CD4-positive, alpha-beta T cell (primary cell): ENCODE results near the gene AP4M1. TPM values are rescaled to one million over a fixed set of nuclear protein-coding genes. Genes with fewer than 3 reads are reported as not detected.

Source experiments
- ATAC-seq: fragments of 200-7000 bp; cut with Tn5 transposase; one replicate; pipeline ENCODE4 v1.10.0; 2022; ENCODE audit warnings: mild to moderate bottlenecking; ENCODE audit not compliant: poor library complexity
- CTCF ChIA-PET: fragments of 350-600 bp; sonication (Branson Sonifier 250); formaldehyde crosslinking; loops from one replicate; lab custom pipeline; 2021; ENCODE audit warnings: antibody characterized with exemption, inconsistent platforms; lab: Charles Lee
- POLR2A ChIA-PET: fragments of 350-600 bp; sonication (Branson Sonifier 250); formaldehyde crosslinking; loops from one replicate; lab custom pipeline; 2021; ENCODE audit warnings: antibody characterized with exemption, inconsistent platforms; lab: Charles Lee
- DNase-seq, 14 experiments: peaks; one replicate each; pipeline ENCODE4 v3.0.0-alpha.2; 2013 to 2020; ENCODE audit warnings: mixed read lengths in 2 of 14
- H3K27ac ChIP-seq, 2 donors: one replicate each; pipeline versions ENCODE4 v1.5.1 to v1.7.0; 2013; ENCODE audit warnings: low read length in 2 of 2, low read depth in 1 of 2, mild to moderate bottlenecking in 1 of 2
- H3K27me3 ChIP-seq, 2 experiments: 1 replicate in 1 of 2; 2 replicates in 1 of 2; pipeline versions ENCODE4 v1.6.1 to v1.7.0; 2013; ENCODE audit warnings: low read length in 2 of 2, control low read depth in 1 of 2, mild to moderate bottlenecking in 1 of 2, moderate library complexity in 1 of 2; ENCODE audit not compliant: insufficient read depth in 2 of 2, control insufficient read depth in 1 of 2
- H3K36me3 ChIP-seq: one replicate; pipeline ENCODE4 v1.6.1; 2013; ENCODE audit warnings: low read length, control low read depth; ENCODE audit not compliant: insufficient read depth
- H3K4me1 ChIP-seq: one replicate; pipeline ENCODE4 v1.6.1; 2013; ENCODE audit warnings: low read length, control low read depth; ENCODE audit not compliant: insufficient read depth
- H3K4me3 ChIP-seq: one replicate; pipeline ENCODE4 v1.5.1; 2013; ENCODE audit warnings: mild to moderate bottlenecking, low read length, moderate library complexity
- H3K9me3 ChIP-seq, 2 experiments: 1 replicate in 1 of 2; 2 replicates in 1 of 2; pipeline versions ENCODE4 v1.6.1 to v1.7.0; 2013; ENCODE audit warnings: low read length in 2 of 2, mild to moderate bottlenecking in 2 of 2, control low read depth in 1 of 2, moderate library complexity in 1 of 2; ENCODE audit not compliant: control insufficient read depth in 1 of 2, insufficient read depth in 1 of 2
- H3K27ac Mint-ChIP-seq: one replicate; pipeline ENCODE4 v1.8.0; 2020; ENCODE audit warnings: mixed read lengths
- H3K27me3 Mint-ChIP-seq: one replicate; pipeline ENCODE4 v1.8.0; 2021; ENCODE audit warnings: mixed read lengths
- H3K36me3 Mint-ChIP-seq: one replicate; pipeline ENCODE4 v1.8.0; 2021; ENCODE audit warnings: low read depth, mixed read lengths
- H3K4me1 Mint-ChIP-seq: one replicate; pipeline ENCODE4 v1.8.0; 2021; ENCODE audit warnings: low read depth, mixed read lengths
- H3K4me3 Mint-ChIP-seq: one replicate; pipeline ENCODE4 v1.8.0; 2020; ENCODE audit warnings: mild to moderate bottlenecking, mixed read lengths
- H3K9me3 Mint-ChIP-seq: one replicate; pipeline ENCODE4 v1.8.0; 2020; ENCODE audit warnings: mixed read lengths
- intact Hi-C, 2 experiments: fragments of 100-400 bp; cut with DNase I in 1 of 2; cut with micrococcal nuclease in 1 of 2; formaldehyde crosslinking; loops; one replicate each; pipeline versions ENCODE4 v1.15.1 to v1.9.0; 2023 to 2025; cut with DNase I, micrococcal nuclease
- total RNA-seq, 174 experiments: library from RNA in 2 of 174; stranded (reverse) in 2 of 174; gene quantifications; one replicate each; pipeline ENCODE4 v1.2.3 and lab custom pipeline; 2021 to 2026
- TF ChIP-seq, protein P1 (sequence below): fragments of 200-600 bp; IDR thresholded peaks from one replicate; pipeline ENCODE4 v1.8.0; 2022; ENCODE audit warnings: antibody characterized with exemption, mild to moderate bottlenecking

Gene AP4M1
- total RNA-seq, 2 experiments from 2014 or later: 2.8 to 4.0 TPM

- H3K9me3 Mint-ChIP-seq: no peaks in the 10 kb centered on the region
- Histone ChIP-seq H3K27ac (no peak overlapping the region), H3K4me3 (no peak overlapping the region), H3K36me3 (peaks cover 59% of the 10 kb centered on the region), H3K9me3 (no peaks in the 10 kb centered on the region), H3K4me1 (peaks cover 6% of the 10 kb centered on the region), H3K27me3 (no peaks in the 10 kb centered on the region)
- ATAC-seq (no peak), DNase-seq (no peak)
- intact Hi-C loops: no loop called here
- peaks cover 61% of the 10 kb centered on the region for H3K36me3 Mint-ChIP-seq
- peaks cover 5% of the 10 kb centered on the region for H3K4me1 Mint-ChIP-seq
- CTCF ChIA-PET: no interaction called here
- no peak overlapping the region for H3K4me3 Mint-ChIP-seq
- TF ChIP-seq, protein P1, sequence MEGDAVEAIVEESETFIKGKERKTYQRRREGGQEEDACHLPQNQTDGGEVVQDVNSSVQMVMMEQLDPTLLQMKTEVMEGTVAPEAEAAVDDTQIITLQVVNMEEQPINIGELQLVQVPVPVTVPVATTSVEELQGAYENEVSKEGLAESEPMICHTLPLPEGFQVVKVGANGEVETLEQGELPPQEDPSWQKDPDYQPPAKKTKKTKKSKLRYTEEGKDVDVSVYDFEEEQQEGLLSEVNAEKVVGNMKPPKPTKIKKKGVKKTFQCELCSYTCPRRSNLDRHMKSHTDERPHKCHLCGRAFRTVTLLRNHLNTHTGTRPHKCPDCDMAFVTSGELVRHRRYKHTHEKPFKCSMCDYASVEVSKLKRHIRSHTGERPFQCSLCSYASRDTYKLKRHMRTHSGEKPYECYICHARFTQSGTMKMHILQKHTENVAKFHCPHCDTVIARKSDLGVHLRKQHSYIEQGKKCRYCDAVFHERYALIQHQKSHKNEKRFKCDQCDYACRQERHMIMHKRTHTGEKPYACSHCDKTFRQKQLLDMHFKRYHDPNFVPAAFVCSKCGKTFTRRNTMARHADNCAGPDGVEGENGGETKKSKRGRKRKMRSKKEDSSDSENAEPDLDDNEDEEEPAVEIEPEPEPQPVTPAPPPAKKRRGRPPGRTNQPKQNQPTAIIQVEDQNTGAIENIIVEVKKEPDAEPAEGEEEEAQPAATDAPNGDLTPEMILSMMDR: no peak
- POLR2A ChIA-PET: no interaction called here
- no peaks in the 10 kb centered on the region for H3K27me3 Mint-ChIP-seq
- H3K27ac Mint-ChIP-seq: no peak overlapping the region
These were observed 5.8 kb downstream of the AP4M1 start for GRCh38 chr7:100107125-100107737.

- H3K4me3 Mint-ChIP-seq: no peak overlapping the region
- Histone ChIP-seq H3K4me1 (no peaks in the 10 kb centered on the region), H3K27me3 (no peaks in the 10 kb centered on the region), H3K9me3 (no peaks in the 10 kb centered on the region), H3K27ac (no peak overlapping the region), H3K4me3 (no peak overlapping the region), H3K36me3 (peaks cover 64% of the 10 kb centered on the region)
- no peak for DNase-seq
- ChIA-PET POLR2A (no interaction called here), CTCF (no interaction called here)
- H3K27me3 Mint-ChIP-seq: no peaks in the 10 kb centered on the region
- peaks cover 67% of the 10 kb centered on the region for H3K36me3 Mint-ChIP-seq
- intact Hi-C loops: no loop called here
- H3K9me3 Mint-ChIP-seq: no peaks in the 10 kb centered on the region
- no peak overlapping the region for H3K27ac Mint-ChIP-seq
- TF ChIP-seq, protein P1: no peak
- H3K4me1 Mint-ChIP-seq: no peaks in the 10 kb centered on the region
- no peak for ATAC-seq
These were observed 6.4 kb downstream of the AP4M1 start for GRCh38 chr7:100107890-100108289.

DNA sequence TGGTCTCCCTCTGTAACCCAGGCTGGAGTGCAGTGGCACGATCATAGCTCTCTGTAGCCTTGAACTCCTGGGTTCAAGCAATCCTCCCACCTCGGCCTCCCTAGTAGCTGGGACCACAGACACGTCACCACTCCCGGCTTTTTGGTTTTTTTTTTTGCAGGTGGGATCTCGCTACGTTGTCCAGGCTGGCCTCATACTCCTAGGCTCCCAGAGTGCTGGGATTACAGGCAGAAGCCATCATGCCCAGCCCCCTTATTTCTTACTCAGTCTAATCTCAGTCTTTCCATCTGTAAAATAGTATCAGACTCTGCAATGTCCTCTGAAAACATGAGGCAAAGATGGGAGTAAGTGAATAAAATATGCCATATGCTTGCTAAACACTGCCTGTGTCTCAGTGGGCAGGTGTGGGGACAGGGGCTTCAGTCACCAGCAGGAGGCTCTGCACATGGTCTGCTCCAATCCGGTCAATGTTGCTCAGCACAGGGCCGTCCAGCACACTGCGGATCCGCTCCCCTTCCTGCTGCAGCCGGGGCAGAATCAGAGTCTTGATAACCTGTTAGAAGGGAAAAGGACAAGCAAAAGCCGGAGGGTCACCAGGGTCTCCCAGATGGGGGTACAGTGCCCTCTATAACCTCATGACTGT, 8.2 kb downstream of the AP4M1 start:
- H3K27me3 Mint-ChIP-seq: no peaks in the 10 kb centered on the region
- H3K4me3 ChIP-seq: no peak overlapping the region
- H3K9me3 ChIP-seq: no peaks in the 10 kb centered on the region
- H3K4me1 Mint-ChIP-seq: no peaks in the 10 kb centered on the region
- ChIA-PET POLR2A (interaction anchor here (1.7 kb wide), 1 partner anchor 8 kb away, joined by 3 read pairs; the partner anchor contains the start of gene AP4M1), CTCF (no interaction called here)
- TF ChIP-seq, protein P1: no peak
- H3K36me3 Mint-ChIP-seq: peaks cover 79% of the 10 kb centered on the region
- H3K36me3 ChIP-seq: peaks cover 69% of the 10 kb centered on the region
- no peaks in the 10 kb centered on the region for H3K27me3 ChIP-seq
- no peak overlapping the region for H3K4me3 Mint-ChIP-seq
- DNase-seq: no peak
- H3K27ac ChIP-seq: no peak overlapping the region
- no peaks in the 10 kb centered on the region for H3K4me1 ChIP-seq
- intact Hi-C loops: no loop called here
- no peak for ATAC-seq
- H3K27ac Mint-ChIP-seq: peak overlapping the region; percentile 14
- no peaks in the 10 kb centered on the region for H3K9me3 Mint-ChIP-seq
